ENCODE data around the gene CTSD.

The CTSD gene

GRCh38 chr11:1752907-1753228, 10.9 kb downstream of the CTSD start:
- Histone ChIP-seq H2AFZ (ENCODE audit: low read depth, low read length) (no peak overlapping the region), H3K4me3 (ENCODE audit: low read length) (no peak overlapping the region), H3K9me3 (ENCODE audit: low read length) (no peaks in the 10 kb centered on the region), H3K36me3 (ENCODE audit: insufficient read depth, low read length) (peaks cover 7% of the 10 kb centered on the region), H3K27me3 (ENCODE audit: insufficient read depth, low read length) (peaks cover 25% of the 10 kb centered on the region), H3K4me1 (ENCODE audit: insufficient read depth, low read length) (no peaks in the 10 kb centered on the region)

GRCh38 chr11:1751999-1752906, 11.5 kb downstream of the CTSD start:
- peaks cover 6% of the 10 kb centered on the region for H3K36me3 ChIP-seq (ENCODE audit: insufficient read depth, low read length)
- H3K27me3 ChIP-seq (ENCODE audit: insufficient read depth, low read length): peaks cover 29% of the 10 kb centered on the region
- no peak overlapping the region for H3K4me3 ChIP-seq (ENCODE audit: low read length)
- H3K9me3 ChIP-seq (ENCODE audit: low read length): no peaks in the 10 kb centered on the region
- H3K4me1 ChIP-seq (ENCODE audit: insufficient read depth, low read length): no peaks in the 10 kb centered on the region
- H2AFZ ChIP-seq (ENCODE audit: low read depth, low read length): no peak overlapping the region

GRCh38 chr11:1751531-1751921, 12.2 kb downstream of the CTSD start:
- no peak overlapping the region for H3K4me3 ChIP-seq (ENCODE audit: low read length)

GRCh38 chr11:1750840-1751530, 12.7 kb downstream of the CTSD start:
- no peaks in the 10 kb centered on the region for H3K9me3 ChIP-seq (ENCODE audit: low read length)
- H3K4me3 ChIP-seq (ENCODE audit: low read length): no peak overlapping the region
- H3K36me3 ChIP-seq (ENCODE audit: insufficient read depth, low read length): peaks cover 3% of the 10 kb centered on the region
- H2AFZ ChIP-seq (ENCODE audit: low read depth, low read length): no peak overlapping the region
- H3K27me3 ChIP-seq (ENCODE audit: insufficient read depth, low read length): peaks cover 32% of the 10 kb centered on the region
- H3K4me1 ChIP-seq (ENCODE audit: insufficient read depth, low read length): no peaks in the 10 kb centered on the region

More at GRCh38 chr11:1751531-1751921, 12.2 kb downstream of the CTSD start:
- Histone ChIP-seq H2AFZ (ENCODE audit: low read depth, low read length) (no peak overlapping the region), H3K36me3 (ENCODE audit: insufficient read depth, low read length) (peaks cover 3% of the 10 kb centered on the region), H3K9me3 (ENCODE audit: low read length) (no peaks in the 10 kb centered on the region), H3K27me3 (ENCODE audit: insufficient read depth, low read length) (peaks cover 32% of the 10 kb centered on the region), H3K4me1 (ENCODE audit: insufficient read depth, low read length) (no peaks in the 10 kb centered on the region)

- no peak within 1 kb of the TSS for H2AFZ ChIP-seq (ENCODE audit: low read depth, low read length)
- H3K9me3 ChIP-seq (ENCODE audit: low read length): no peaks in the 10 kb centered on the region
- H3K27me3 ChIP-seq (ENCODE audit: insufficient read depth, low read length): peaks cover 32% of the 10 kb centered on the region
- peaks cover 3% of the 10 kb centered on the region for H3K36me3 ChIP-seq (ENCODE audit: insufficient read depth, low read length)
- H3K4me1 ChIP-seq (ENCODE audit: insufficient read depth, low read length): no peaks in the 10 kb centered on the region
- no peak within 1 kb of the TSS for H3K4me3 ChIP-seq (ENCODE audit: low read length)
These were observed 13.3 kb downstream of the CTSD start, which contains the start of gene IFITM10 for GRCh38 chr11:1750481-1750839. Gene IFITM10, minus strand, starts transcription at chr11:1750595. Its CDS starts 153 bp downstream, at chr11:1750442.

DNA sequence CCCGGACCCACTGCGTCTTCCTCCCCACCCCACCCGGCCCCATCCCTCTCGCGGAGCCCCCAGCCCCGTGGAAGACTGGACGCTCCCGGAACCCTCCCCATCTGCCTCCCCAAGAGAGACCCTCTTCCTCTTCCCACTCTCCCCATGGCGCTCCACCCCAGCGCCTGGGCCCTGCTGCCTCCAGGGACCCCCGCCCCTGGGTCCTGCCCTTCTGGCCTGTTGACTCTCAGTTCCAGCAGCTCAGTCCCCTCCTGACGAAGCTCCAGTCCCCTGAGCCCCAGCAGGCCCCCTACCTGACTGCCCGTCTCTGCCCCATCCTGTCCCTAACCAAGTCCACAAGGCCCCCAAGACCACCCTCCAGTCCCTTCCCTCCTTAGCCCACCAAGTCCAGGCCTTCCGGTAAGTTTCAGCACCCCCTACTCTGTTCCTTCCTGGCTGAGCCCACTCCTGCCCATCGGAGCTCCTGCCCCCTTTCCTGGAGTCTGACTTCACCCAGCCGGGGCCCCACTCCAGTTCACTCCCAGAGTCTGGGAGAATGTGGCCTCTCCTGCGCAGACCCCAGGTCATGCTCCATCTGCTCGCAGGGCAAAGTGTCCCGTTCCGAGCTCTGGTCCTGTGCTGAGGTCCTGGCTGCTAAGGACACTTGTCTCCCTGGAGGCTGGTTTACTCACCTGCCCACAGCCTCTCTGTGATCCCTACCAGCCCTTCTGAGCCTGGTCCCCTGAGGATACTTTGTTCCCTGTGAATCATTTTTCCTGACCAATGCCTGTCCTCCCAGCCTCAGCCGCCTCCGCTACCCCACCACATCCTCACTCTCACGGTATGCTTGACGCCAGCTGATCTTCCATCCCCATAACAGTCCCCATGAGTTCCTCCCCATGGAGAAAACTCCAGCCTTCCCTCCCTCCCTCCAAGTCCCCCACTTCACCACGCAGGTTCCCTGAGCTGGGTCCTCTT, 14.1 kb downstream of the CTSD start:
- peaks cover 32% of the 10 kb centered on the region for H3K27me3 ChIP-seq (ENCODE audit: insufficient read depth, low read length)
- no peaks in the 10 kb centered on the region for H3K36me3 ChIP-seq (ENCODE audit: insufficient read depth, low read length)
- H2AFZ ChIP-seq (ENCODE audit: low read depth, low read length): no peak overlapping the region
- H3K4me1 ChIP-seq (ENCODE audit: insufficient read depth, low read length): no peaks in the 10 kb centered on the region
- H3K4me3 ChIP-seq (ENCODE audit: low read length): no peak overlapping the region
- H3K9me3 ChIP-seq (ENCODE audit: low read length): no peaks in the 10 kb centered on the region

GRCh38 chr11:1748636-1749394, 14.9 kb downstream of the CTSD start:
- Histone ChIP-seq H3K4me1 (ENCODE audit: insufficient read depth, low read length) (no peaks in the 10 kb centered on the region), H3K9me3 (ENCODE audit: low read length) (no peaks in the 10 kb centered on the region), H3K4me3 (ENCODE audit: low read length) (no peak overlapping the region), H3K27me3 (ENCODE audit: insufficient read depth, low read length) (peaks cover 32% of the 10 kb centered on the region), H3K36me3 (ENCODE audit: insufficient read depth, low read length) (no peaks in the 10 kb centered on the region), H2AFZ (ENCODE audit: low read depth, low read length) (no peak overlapping the region)

- Histone ChIP-seq H3K27me3 (ENCODE audit: insufficient read depth, low read length) (peaks cover 32% of the 10 kb centered on the region), H3K36me3 (ENCODE audit: insufficient read depth, low read length) (no peaks in the 10 kb centered on the region), H3K4me3 (ENCODE audit: low read length) (no peak overlapping the region), H3K4me1 (ENCODE audit: insufficient read depth, low read length) (no peaks in the 10 kb centered on the region), H3K9me3 (ENCODE audit: low read length) (no peaks in the 10 kb centered on the region), H2AFZ (ENCODE audit: low read depth, low read length) (no peak overlapping the region)
These were observed 15.7 kb downstream of the CTSD start for GRCh38 chr11:1747753-1748635.

- Histone ChIP-seq H3K4me3 (ENCODE audit: low read length) (no peak overlapping the region), H3K4me1 (ENCODE audit: insufficient read depth, low read length) (no peaks in the 10 kb centered on the region), H3K36me3 (ENCODE audit: insufficient read depth, low read length) (no peaks in the 10 kb centered on the region), H2AFZ (ENCODE audit: low read depth, low read length) (no peak overlapping the region), H3K9me3 (ENCODE audit: low read length) (no peaks in the 10 kb centered on the region), H3K27me3 (ENCODE audit: insufficient read depth, low read length) (peaks cover 32% of the 10 kb centered on the region)
These were observed 16.6 kb downstream of the CTSD start for GRCh38 chr11:1746956-1747752.

DNA sequence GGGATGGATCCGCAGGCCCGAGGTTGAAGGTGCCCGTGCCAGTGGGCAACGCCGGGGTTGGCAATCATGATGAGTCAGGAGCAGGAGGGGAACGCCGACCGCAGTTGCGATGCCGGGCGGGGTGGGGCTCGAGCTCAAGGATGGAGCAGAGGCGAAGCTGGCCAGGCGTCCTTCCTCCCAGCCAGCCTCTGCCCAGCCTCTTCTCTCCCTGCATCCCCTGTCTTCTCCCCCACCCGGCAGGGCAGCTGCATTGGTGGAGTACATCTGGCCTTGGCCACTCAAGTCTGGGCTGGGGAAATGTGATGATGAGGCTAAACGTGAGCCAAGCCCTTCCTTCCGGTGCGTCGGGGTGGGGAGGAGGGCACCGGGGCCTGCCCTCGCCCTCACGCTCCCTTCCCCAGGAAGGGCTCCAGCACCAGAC, 17.2 kb downstream of the CTSD start:
- Histone ChIP-seq H3K4me3 (ENCODE audit: low read length) (no peak overlapping the region), H3K9me3 (ENCODE audit: low read length) (no peaks in the 10 kb centered on the region), H3K36me3 (ENCODE audit: insufficient read depth, low read length) (no peaks in the 10 kb centered on the region), H2AFZ (ENCODE audit: low read depth, low read length) (no peak overlapping the region), H3K27me3 (ENCODE audit: insufficient read depth, low read length) (peaks cover 32% of the 10 kb centered on the region), H3K4me1 (ENCODE audit: insufficient read depth, low read length) (no peaks in the 10 kb centered on the region)

DNA sequence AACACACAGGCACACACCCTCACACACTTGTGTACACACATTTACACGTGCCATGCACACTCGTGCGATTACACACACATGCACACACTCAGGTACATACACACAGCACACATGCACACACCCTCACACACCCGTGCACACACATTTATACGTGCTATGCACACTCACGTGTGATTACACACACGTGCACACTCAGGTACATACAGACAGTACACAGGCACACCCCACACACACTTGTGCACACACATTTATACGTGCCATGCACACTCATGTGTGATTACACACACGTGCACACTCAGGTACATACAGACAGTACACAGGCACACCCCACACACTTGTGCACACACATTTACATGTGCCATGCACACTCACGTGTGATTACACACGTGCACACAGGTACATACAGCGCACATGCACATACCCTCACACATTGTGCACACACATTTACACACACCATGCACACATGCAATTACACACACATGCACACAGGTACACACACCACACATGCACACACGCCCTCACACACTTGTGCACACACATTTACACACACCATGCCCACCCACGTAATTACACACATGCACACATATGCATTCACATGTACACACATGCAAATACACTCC, 17.9 kb downstream of the CTSD start:
- Histone ChIP-seq H3K36me3 (ENCODE audit: insufficient read depth, low read length) (no peaks in the 10 kb centered on the region), H3K27me3 (ENCODE audit: insufficient read depth, low read length) (peaks cover 31% of the 10 kb centered on the region), H2AFZ (ENCODE audit: low read depth, low read length) (no peak overlapping the region), H3K9me3 (ENCODE audit: low read length) (no peaks in the 10 kb centered on the region), H3K4me3 (ENCODE audit: low read length) (no peak overlapping the region), H3K4me1 (ENCODE audit: insufficient read depth, low read length) (no peaks in the 10 kb centered on the region)

All from neuron (in vitro differentiated cells).